B cell (primary cell): ENCODE data around the gene C1QL1. TPM values are rescaled to one million over a fixed set of nuclear protein-coding genes. Genes with fewer than 3 reads are reported as not detected.

Source experiments
- ATAC-seq: fragments of 200-7000 bp; cut with Tn5 transposase; one replicate; pipeline ENCODE4 v1.10.0; 2021; ENCODE audit warnings: low read depth, mild to moderate bottlenecking, moderate number of reproducible peaks, moderate library complexity
- CTCF ChIA-PET: fragments of 350-600 bp; sonication (Branson Sonifier 250); formaldehyde crosslinking; loops from one replicate; lab custom pipeline; 2021; ENCODE audit warnings: antibody characterized with exemption, inconsistent platforms; lab: Charles Lee
- POLR2A ChIA-PET: fragments of 350-600 bp; sonication (Branson Sonifier 250); formaldehyde crosslinking; loops from one replicate; lab custom pipeline; 2021; ENCODE audit warnings: antibody characterized with exemption; lab: Charles Lee
- DNase-seq: peaks from one replicate; pipeline ENCODE4 v3.0.0; 2013
- H2AFZ ChIP-seq: 2 replicates; pipeline ENCODE4 v1.6.1; 2012; ENCODE audit warnings: mild to moderate bottlenecking, low read depth, low read length; ENCODE audit not compliant: insufficient read depth, poor library complexity, severe bottlenecking
- H3K27ac ChIP-seq, 2 donors: 1 replicate in 1 of 2; 2 replicates in 1 of 2; pipeline ENCODE4 v1.5.1; 2012 to 2013; ENCODE audit warnings: low read length in 2 of 2, mild to moderate bottlenecking in 2 of 2, moderate library complexity in 1 of 2
- H3K27me3 ChIP-seq, 4 experiments: fragments of 200-600 bp in 1 of 4; sonication (generic) in 1 of 4; replicated peaks in 1 of 4; 1 replicate in 2 of 4; 2 replicates in 2 of 4; pipeline versions ENCODE4 v1.6.1 to v1.7.0; 2013 to 2016; ENCODE audit warnings: low read length in 3 of 4, mild to moderate bottlenecking in 2 of 4, mixed read lengths in 1 of 4, moderate library complexity in 1 of 4; ENCODE audit not compliant: insufficient read depth in 4 of 4, control insufficient read depth in 3 of 4; ENCODE audit errors: control extremely low read depth in 1 of 4
- H3K36me3 ChIP-seq, 2 experiments: replicated peaks in 1 of 2; 1 replicate in 1 of 2; 2 replicates in 1 of 2; pipeline versions ENCODE4 v1.6.1 to v1.7.1; 2013; ENCODE audit warnings: low read length in 1 of 2; ENCODE audit not compliant: insufficient read depth in 2 of 2, control insufficient read depth in 1 of 2; ENCODE audit errors: control extremely low read depth in 1 of 2, extremely low read depth in 1 of 2
- H3K4me1 ChIP-seq, 2 donors: fragments of 200-600 bp in 1 of 2; sonication (generic) in 1 of 2; 1 replicate in 1 of 2; 2 replicates in 1 of 2; pipeline versions ENCODE4 v1.5.1 to v1.6.1; 2013 to 2017; ENCODE audit warnings: low read length in 2 of 2; ENCODE audit not compliant: control insufficient read depth in 2 of 2, insufficient read depth in 2 of 2
- H3K4me2 ChIP-seq: replicated peaks from 2 replicates; pipeline ENCODE3; 2012; ENCODE audit warnings: mild to moderate bottlenecking, low read depth, low read length; ENCODE audit not compliant: poor library complexity, severe bottlenecking
- H3K4me3 ChIP-seq, 5 experiments: fragments of 200-600 bp in 1 of 5; sonication (generic) in 1 of 5; 1 replicate in 3 of 5; 2 replicates in 2 of 5; pipeline versions ENCODE4 v1.5.1 to v1.7.0; 2011 to 2016; ENCODE audit warnings: low read length in 4 of 5, mild to moderate bottlenecking in 4 of 5, low read depth in 2 of 5, control low read depth in 1 of 5, moderate library complexity in 1 of 5; ENCODE audit not compliant: insufficient read depth in 1 of 5; ENCODE audit errors: control extremely low read depth in 1 of 5, extremely low read depth in 1 of 5
- H3K79me2 ChIP-seq: fragments of 200-600 bp; sonication (generic); one replicate; pipeline ENCODE4 v1.6.0; 2016; ENCODE audit warnings: low read length; ENCODE audit not compliant: control insufficient read depth, insufficient read depth
- H3K9ac ChIP-seq: fragments of 200-600 bp; sonication (generic); 2 replicates; pipeline ENCODE4 v1.6.1; 2017; ENCODE audit warnings: mild to moderate bottlenecking, low read length, moderate library complexity
- H3K9me3 ChIP-seq, 3 donors: one replicate each; pipeline versions ENCODE4 v1.6.1 to v1.7.1; 2013; ENCODE audit warnings: low read length in 2 of 3; ENCODE audit not compliant: control insufficient read depth in 2 of 3, insufficient read depth in 1 of 3; ENCODE audit errors: control extremely low read depth in 1 of 3
- H4K20me1 ChIP-seq: 2 replicates; pipeline ENCODE4 v1.6.0; 2012; ENCODE audit warnings: mild to moderate bottlenecking, low read length; ENCODE audit not compliant: insufficient read depth, control insufficient read depth, poor library complexity, severe bottlenecking
- H3K27ac Mint-ChIP-seq: one replicate; pipeline ENCODE4 v1.8.0; 2021; ENCODE audit warnings: mixed read lengths
- H3K27me3 Mint-ChIP-seq: one replicate; pipeline ENCODE4 v1.8.0; 2021; ENCODE audit warnings: mixed read lengths
- H3K4me1 Mint-ChIP-seq: one replicate; pipeline ENCODE4 v1.8.0; 2021; ENCODE audit warnings: mixed read lengths
- H3K4me3 Mint-ChIP-seq: one replicate; pipeline ENCODE4 v1.8.0; 2021; ENCODE audit warnings: mixed read lengths
- H3K9me3 Mint-ChIP-seq: one replicate; pipeline ENCODE4 v1.8.0; 2022; ENCODE audit warnings: mixed read lengths; ENCODE audit not compliant: insufficient read depth
- EZH2 ChIP-seq: IDR thresholded peaks from 2 replicates; pipeline ENCODE4 v1.6.1; 2012; ENCODE audit warnings: borderline replicate concordance, low read depth, mild to moderate bottlenecking, moderate library complexity, low read length; ENCODE audit not compliant: insufficient read depth, poor library complexity, severe bottlenecking
- WGBS: methylation state at CpG from one replicate; pipeline ENCODE4 v1.1.5; 2013; ENCODE audit warnings: missing lambda C conversion rate; ENCODE audit not compliant: insufficient coverage; 5-methylcytosine and 5-hydroxymethylcytosine counted together
- intact Hi-C: fragments of 100-400 bp; cut with micrococcal nuclease; formaldehyde crosslinking; loops from one replicate; pipeline ENCODE4 v1.10.0; 2022
- polyA plus RNA-seq: library from polyadenylated mRNA; depleted of rRNA; stranded (reverse); fragments of >200 nt; gene quantifications from 2 replicates; pipeline ENCODE4 v1.2.3, GENCODE V29; 2012
- total RNA-seq, 2 donors: library from RNA; stranded (reverse); fragments of 120-200 nt in 1 of 2; gene quantifications; 1 replicate in 1 of 2; 2 replicates in 1 of 2; pipeline versions ENCODE4 v1.2.3 to v1.2.4, GENCODE V29; 2013 to 2022
- TF ChIP-seq, protein P1 (sequence below): fragments of 200-600 bp; IDR thresholded peaks from one replicate; pipeline ENCODE4 v1.8.0; 2022; ENCODE audit warnings: antibody characterized with exemption, mild to moderate bottlenecking

The C1QL1 gene
- total and polyA plus RNA-seq, 2 donors (not counting 1 experiment from before 2014, with no cell fraction given) = not detected

DNA sequence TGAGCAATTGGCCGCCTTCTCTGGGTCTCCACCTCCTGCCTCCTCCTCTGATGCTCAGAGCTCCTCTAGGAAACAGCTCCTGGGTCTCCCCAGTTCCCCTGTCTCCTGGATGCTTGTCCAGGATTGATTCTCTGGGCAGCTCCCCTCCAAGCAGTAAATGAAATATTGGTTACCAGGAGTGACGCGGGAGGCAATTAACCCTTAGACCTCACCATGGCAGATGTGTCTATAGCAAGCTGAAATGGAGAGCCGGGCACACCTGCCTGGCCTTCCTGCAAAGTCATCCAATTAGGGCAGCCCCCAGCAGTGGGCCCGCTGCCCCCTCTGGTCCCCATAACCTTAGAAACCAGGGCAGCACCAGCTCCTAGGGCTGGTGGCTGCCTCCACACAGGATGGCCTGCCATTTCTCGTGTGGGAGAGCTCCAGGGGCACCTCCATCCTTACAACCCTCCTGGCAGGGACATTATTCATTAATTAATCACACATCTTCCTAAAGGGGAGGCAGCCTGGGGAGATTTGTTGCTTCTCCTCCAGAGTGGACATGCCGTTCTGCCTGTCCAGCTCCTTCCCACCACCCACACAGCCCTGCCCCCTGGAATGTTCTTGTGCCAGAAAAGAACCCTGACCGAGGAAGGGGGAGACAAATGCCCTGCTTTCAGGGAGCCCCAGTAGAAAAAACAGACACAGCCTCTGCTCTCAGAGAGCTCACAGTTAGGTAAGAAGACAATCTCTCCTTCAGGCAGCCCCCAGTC lies 12.3 kb downstream of the C1QL1 start:
- peaks cover 9 to 15% of the 10 kb centered on the region in 2 donors for H3K4me1 ChIP-seq
- no peak overlapping the region for H2AFZ ChIP-seq
- 74% methylated on average over 6 of the region's 8 CpGs for WGBS
- POLR2A ChIA-PET = no interaction called here
- Mint-ChIP-seq H3K4me3 (no peak overlapping the region), H3K27ac (no peak overlapping the region), H3K9me3 (no peaks in the 10 kb centered on the region), H3K4me1 (peaks cover 5% of the 10 kb centered on the region), H3K27me3 (peaks cover 32% of the 10 kb centered on the region)
- H4K20me1 ChIP-seq = no peaks in the 10 kb centered on the region
- ATAC-seq = no peak
- peaks cover 0 to 37% (median 13%) of the 10 kb centered on the region in 4 experiments for H3K27me3 ChIP-seq
- H3K9me3 ChIP-seq = peaks cover 0 to 4% (median 0%) of the 10 kb centered on the region in 3 donors
- DNase-seq = no peak
- TF ChIP-seq, protein P1, sequence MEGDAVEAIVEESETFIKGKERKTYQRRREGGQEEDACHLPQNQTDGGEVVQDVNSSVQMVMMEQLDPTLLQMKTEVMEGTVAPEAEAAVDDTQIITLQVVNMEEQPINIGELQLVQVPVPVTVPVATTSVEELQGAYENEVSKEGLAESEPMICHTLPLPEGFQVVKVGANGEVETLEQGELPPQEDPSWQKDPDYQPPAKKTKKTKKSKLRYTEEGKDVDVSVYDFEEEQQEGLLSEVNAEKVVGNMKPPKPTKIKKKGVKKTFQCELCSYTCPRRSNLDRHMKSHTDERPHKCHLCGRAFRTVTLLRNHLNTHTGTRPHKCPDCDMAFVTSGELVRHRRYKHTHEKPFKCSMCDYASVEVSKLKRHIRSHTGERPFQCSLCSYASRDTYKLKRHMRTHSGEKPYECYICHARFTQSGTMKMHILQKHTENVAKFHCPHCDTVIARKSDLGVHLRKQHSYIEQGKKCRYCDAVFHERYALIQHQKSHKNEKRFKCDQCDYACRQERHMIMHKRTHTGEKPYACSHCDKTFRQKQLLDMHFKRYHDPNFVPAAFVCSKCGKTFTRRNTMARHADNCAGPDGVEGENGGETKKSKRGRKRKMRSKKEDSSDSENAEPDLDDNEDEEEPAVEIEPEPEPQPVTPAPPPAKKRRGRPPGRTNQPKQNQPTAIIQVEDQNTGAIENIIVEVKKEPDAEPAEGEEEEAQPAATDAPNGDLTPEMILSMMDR = no peak
- TF ChIP-seq EZH2 = no peak
- no peaks in the 10 kb centered on the region for H3K36me3 ChIP-seq
- H3K9ac ChIP-seq = no peak overlapping the region
- no peaks in the 10 kb centered on the region for H3K79me2 ChIP-seq
- no peak overlapping the region for H3K4me3 ChIP-seq
- intact Hi-C loops = no loop called here
- H3K4me2 ChIP-seq = no peak overlapping the region
- CTCF ChIA-PET = no interaction called here
- H3K27ac ChIP-seq = no peak overlapping the region

DNA sequence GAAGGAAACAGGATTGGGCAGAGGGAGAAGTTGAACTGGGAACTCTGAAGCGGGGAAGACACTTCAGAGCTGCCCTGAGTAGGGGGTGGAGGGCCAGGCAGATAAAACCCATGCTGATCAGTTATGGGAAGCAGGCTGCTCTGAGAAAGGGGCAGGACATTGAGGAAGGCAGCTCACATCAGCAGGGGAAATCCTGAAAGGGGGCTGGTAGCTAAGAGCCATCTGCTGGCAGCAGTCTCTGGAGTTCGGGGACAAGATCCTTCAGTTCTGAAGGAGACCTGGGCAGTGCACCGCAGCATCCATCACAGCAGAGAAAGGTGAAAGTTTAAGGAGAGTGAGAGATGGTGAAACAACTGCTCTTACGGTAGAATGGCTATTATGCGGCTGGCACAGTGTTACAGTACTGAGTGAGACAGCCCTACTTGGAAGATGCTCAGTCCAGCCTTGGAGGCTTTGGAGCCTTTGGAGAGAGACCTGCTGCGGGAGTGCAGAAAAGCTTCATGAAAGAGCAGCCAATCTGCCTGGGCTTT lies 15.1 kb downstream of the C1QL1 start:
- Histone ChIP-seq H3K36me3 (no peaks in the 10 kb centered on the region), H3K79me2 (no peaks in the 10 kb centered on the region), H3K27ac (no peak overlapping the region), H3K4me1 (peaks cover 3 to 5% of the 10 kb centered on the region in 2 donors), H3K4me2 (no peak overlapping the region), H3K9ac (no peak overlapping the region), H3K27me3 (peaks cover 0 to 13% (median 2%) of the 10 kb centered on the region in 4 experiments), H2AFZ (no peak overlapping the region), H3K4me3 (no peak overlapping the region), H3K9me3 (no peaks in the 10 kb centered on the region), H4K20me1 (no peaks in the 10 kb centered on the region)
- POLR2A ChIA-PET = no interaction called here
- 91% methylated on average over 6 of the region's 6 CpGs for WGBS
- TF ChIP-seq EZH2 = no peak
- TF ChIP-seq, protein P1 = no peak
- DNase-seq (no peak), ATAC-seq (no peak)
- Mint-ChIP-seq H3K4me1 (peaks cover 4% of the 10 kb centered on the region), H3K9me3 (no peaks in the 10 kb centered on the region), H3K27me3 (peaks cover 20% of the 10 kb centered on the region), H3K27ac (no peak overlapping the region), H3K4me3 (no peak overlapping the region)
- intact Hi-C loops = no loop called here
- CTCF ChIA-PET = no interaction called here
